Mucosa of descending colon (tissue), 3 donors: ENCODE data around the gene CBX6. TPM values are rescaled to one million over a fixed set of nuclear protein-coding genes. Genes with fewer than 3 reads are reported as not detected.

Experiments
- ATAC-seq: fragments of 200-7000 bp; cut with Tn5 transposase; one replicate; pipeline ENCODE4 v1.9.1; 2020; ENCODE audit warnings: mild to moderate bottlenecking, moderate library complexity
- DNase-seq, 3 donors: peaks; one replicate each; pipeline ENCODE4 v3.0.0-alpha.2; 2020
- H3K36me3 ChIP-seq: fragments of 200-600 bp; one replicate; pipeline ENCODE4 v1.8.0; 2021; ENCODE audit warnings: low read depth, mild to moderate bottlenecking
- H3K4me1 ChIP-seq: fragments of 200-600 bp; one replicate; pipeline ENCODE4 v1.8.0; 2021; ENCODE audit warnings: low read depth, mild to moderate bottlenecking
- H3K4me3 ChIP-seq: fragments of 200-600 bp; one replicate; pipeline ENCODE4 v1.8.0; 2021; ENCODE audit warnings: mild to moderate bottlenecking
- H3K9me3 ChIP-seq: fragments of 200-600 bp; one replicate; pipeline ENCODE4 v1.8.0; 2021; ENCODE audit warnings: mild to moderate bottlenecking
- intact Hi-C, 2 donors: fragments of 100-400 bp; cut with DNase I in 1 of 2; cut with micrococcal nuclease in 1 of 2; formaldehyde crosslinking; loops; one replicate each; pipeline versions ENCODE4 v1.11.0 to v1.11.1; 2022; cut with DNase I, micrococcal nuclease
- total RNA-seq, 3 donors: library from RNA; stranded (reverse); fragmentation: NEBNext Ultra II Directional in 2 of 3; extraction: Animal tissue kit (Norgen Biotek cat#: 25700) in 2 of 3; gene quantifications; one replicate each; pipeline versions ENCODE4 v1.2.1 to v1.2.4, GENCODE V29; 2021 to 2023
- TF ChIP-seq, protein P1 (sequence below): fragments of 200-600 bp; IDR thresholded peaks from one replicate; pipeline ENCODE4 v1.8.0; 2022; ENCODE audit warnings: antibody characterized with exemption, mild to moderate bottlenecking
- donor health status: DM: no; HTN: no; CAD: no; lungs with moderate emphysema.
- donor health status: DM: no; HTN: no; CAD: no.
- donor health status: DM: no; HTN: yes; CAD: no.

The CBX6 gene
- total RNA-seq, 3 donors from 2014 or later, result 15.7 to 84.0 (median 23.6) TPM

DNA sequence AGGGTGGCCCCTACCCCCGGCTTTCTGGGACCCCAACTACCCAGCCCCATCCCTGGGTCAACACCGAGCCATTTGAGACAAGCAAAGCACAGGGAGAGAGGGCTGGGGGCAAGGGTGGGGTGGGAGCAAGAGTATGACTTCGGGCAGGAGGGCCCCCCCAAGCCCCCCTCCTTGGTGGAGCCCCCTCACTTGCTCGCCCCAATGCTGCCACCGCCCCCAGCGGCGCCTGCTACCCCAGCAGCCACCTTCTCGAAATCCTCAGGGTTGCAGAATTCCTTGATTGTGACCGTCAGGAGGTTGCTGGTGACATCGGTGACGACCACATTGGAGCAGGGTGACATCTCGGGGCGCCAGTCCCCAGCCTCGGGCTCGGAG is 6.0 kb downstream of the CBX6 start:
- ATAC-seq (no peak), DNase-seq (no peak)
- TF ChIP-seq, protein P1, sequence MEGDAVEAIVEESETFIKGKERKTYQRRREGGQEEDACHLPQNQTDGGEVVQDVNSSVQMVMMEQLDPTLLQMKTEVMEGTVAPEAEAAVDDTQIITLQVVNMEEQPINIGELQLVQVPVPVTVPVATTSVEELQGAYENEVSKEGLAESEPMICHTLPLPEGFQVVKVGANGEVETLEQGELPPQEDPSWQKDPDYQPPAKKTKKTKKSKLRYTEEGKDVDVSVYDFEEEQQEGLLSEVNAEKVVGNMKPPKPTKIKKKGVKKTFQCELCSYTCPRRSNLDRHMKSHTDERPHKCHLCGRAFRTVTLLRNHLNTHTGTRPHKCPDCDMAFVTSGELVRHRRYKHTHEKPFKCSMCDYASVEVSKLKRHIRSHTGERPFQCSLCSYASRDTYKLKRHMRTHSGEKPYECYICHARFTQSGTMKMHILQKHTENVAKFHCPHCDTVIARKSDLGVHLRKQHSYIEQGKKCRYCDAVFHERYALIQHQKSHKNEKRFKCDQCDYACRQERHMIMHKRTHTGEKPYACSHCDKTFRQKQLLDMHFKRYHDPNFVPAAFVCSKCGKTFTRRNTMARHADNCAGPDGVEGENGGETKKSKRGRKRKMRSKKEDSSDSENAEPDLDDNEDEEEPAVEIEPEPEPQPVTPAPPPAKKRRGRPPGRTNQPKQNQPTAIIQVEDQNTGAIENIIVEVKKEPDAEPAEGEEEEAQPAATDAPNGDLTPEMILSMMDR, result no peak
- intact Hi-C loops, result loop anchor here in 1 of 2 donors (10.0 kb wide), 2 partner anchors 139 to 259 kb away; no protein-coding TSS in a partner anchor
- no peaks in the 10 kb centered on the region for H3K9me3 ChIP-seq
- H3K36me3 ChIP-seq, result no peaks in the 10 kb centered on the region
- H3K4me3 ChIP-seq, result no peak overlapping the region
- H3K4me1 ChIP-seq, result peaks cover 18% of the 10 kb centered on the region

DNA sequence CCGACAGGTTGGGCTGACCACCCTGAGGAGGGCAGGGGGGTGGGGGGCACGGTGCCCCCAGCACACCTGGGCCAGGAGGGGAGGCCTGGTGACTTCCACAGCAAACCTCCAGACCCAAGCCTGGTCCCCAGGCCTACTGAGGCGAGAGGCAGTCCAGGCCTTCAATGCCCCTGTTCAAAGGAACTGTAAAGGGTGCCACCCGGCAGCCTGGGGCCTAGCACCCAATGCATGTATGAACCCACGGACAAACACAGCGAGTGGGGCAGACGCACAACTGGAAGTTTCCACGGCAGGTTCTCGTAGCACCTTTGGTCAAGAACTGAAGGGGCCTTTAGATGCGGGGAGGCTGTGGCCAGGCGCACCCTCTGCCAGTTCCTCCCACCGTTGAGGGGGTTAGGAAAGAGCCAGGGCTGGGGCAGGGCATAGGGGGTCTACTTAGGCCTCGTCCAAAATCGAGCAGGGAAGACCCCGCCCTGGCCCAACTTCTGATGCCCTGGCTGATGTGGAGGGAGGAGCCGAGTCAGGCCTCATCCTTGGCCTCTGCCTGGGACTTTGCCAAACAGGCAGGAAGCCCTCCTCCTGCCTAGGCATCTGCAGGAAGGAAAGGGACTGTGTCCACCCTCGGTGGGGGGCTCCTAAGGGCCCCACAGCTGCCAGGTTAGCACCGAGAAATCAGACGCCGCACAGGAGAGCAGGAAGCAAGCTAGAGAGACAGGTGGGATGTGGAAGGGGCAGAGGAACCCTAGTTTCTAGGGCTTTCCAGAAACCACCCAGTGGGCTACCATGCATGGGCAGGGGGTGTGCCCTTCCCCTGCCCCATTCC is 6.6 kb downstream of the CBX6 start:
- Histone ChIP-seq H3K9me3 (no peaks in the 10 kb centered on the region), H3K36me3 (no peaks in the 10 kb centered on the region), H3K4me3 (no peak overlapping the region), H3K4me1 (peaks cover 14% of the 10 kb centered on the region)
- ATAC-seq (no peak), DNase-seq (no peak)
- intact Hi-C loops, result loop anchor here in 1 of 2 donors (10.0 kb wide), 2 partner anchors 139 to 259 kb away; no protein-coding TSS in a partner anchor
- TF ChIP-seq, protein P1, result no peak

DNA sequence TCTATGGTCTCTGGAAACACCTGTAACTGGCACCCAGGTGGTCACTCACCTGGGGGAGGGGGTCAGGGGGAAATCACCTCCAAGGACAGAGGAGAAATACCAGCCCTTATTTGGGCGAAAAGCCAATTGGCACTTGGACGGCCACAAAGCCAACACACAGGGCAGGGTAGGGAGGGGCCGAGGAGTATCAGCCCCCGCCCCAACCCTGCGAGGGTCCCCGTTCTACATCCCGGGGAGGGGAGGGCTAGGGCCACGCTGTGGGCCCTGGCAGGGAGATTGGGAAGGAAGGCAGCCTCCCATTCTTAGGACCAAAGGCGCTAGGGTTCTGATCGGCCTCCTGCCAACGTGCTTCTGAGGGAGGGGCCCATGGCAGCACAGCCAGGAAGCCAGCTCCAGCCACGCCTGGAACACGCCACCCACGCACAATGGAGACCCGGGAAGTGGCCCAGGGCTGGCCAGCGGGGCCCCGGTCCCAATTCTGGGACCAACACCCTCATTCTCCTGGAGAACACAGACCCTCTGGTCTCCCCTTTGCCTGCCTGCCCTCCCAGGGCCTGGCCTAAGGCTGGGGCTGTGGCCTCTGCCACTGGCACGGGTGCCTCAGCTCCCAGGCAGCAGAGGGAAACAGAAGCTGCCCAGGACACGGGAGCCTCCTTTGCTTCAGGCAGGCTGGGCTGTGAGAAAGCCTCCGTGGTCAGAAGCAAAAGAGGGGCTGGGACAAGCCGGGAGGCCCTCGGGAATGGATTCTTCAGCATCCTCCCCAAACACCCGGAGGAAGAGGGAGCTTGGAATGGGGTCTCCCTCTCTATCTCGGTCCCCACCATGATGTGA is 7.4 kb downstream of the CBX6 start:
- intact Hi-C loops, result loop anchor here in 1 of 2 donors (10.0 kb wide), 2 partner anchors 140 to 260 kb away; no protein-coding TSS in a partner anchor
- Histone ChIP-seq H3K36me3 (no peaks in the 10 kb centered on the region), H3K4me1 (peaks cover 6% of the 10 kb centered on the region), H3K9me3 (no peaks in the 10 kb centered on the region), H3K4me3 (no peak overlapping the region)
- DNase-seq (peak in 2 of 3 donors; percentile 39 to 54), ATAC-seq (peak; percentile 37)
- TF ChIP-seq, protein P1, result no peak

DNA sequence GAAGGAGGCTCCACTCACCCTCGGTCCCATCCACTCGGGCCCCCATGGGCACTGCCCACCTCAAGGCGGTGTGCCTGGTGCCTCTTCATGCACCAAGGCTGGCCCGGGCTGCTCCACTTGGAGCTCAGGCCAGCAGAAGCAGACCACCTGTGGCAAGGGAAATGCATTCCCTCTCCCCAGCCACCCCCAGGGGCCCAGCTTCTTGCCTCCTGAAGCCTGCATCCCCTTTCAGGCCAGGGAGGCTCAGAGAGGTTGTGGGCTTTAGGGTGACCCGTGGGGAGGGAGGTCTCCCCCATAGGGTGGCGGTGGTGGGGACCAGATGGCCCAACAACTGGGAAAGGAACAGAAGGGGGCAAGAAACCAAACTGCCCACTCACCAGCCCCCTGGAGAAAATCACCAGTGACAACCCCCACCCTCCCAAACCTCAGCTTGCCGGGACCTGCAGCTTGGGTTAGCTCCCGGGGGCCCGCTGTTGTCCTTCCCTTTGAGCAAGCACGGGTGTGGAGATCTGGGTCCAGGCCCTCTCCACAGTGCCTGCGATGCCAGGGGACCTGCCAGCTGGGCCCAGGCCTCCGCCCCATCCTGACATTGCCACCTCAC is 8.4 kb downstream of the CBX6 start:
- Histone ChIP-seq H3K9me3 (no peaks in the 10 kb centered on the region), H3K36me3 (no peaks in the 10 kb centered on the region), H3K4me1 (peaks cover 6% of the 10 kb centered on the region), H3K4me3 (no peak overlapping the region)
- TF ChIP-seq, protein P1, result no peak
- DNase-seq (no peak), ATAC-seq (no peak)
- intact Hi-C loops, result loop anchor here in 1 of 2 donors (10.0 kb wide), 2 partner anchors 141 to 261 kb away; no protein-coding TSS in a partner anchor
